H1 (cell line): ENCODE measurements around the gene GSG1L. TPM values are rescaled to one million over a fixed set of nuclear protein-coding genes. Genes with fewer than 3 reads are reported as not detected.

Experiments
- BRCA1 ChIP-seq: IDR thresholded peaks from 2 replicates; pipeline ENCODE4 v1.6.1; 2012; ENCODE audit warnings: low read depth, low read length, improper control_type of control experiment
- CBX5 ChIP-seq: fragments of 300-800, 300-1000 bp; sonication (generic); IDR thresholded peaks from 2 replicates; pipeline ENCODE4 v1.7.1; 2016; ENCODE audit warnings: antibody characterized with exemption, low read length, low read depth
- CHD1 ChIP-seq: IDR thresholded peaks from 2 replicates; pipeline ENCODE4 v1.6.1; 2012; ENCODE audit warnings: low read depth, low read length, improper control_type of control experiment
- GTF2F1 ChIP-seq: IDR thresholded peaks from 2 replicates; pipeline ENCODE4 v1.6.1; 2012; ENCODE audit warnings: low read depth, low read length, improper control_type of control experiment, borderline replicate concordance
- RAD21 ChIP-seq, 2 experiments: IDR thresholded peaks in 1 of 2; conservative IDR thresholded peaks in 1 of 2; 2 replicates each; pipeline ENCODE4 v1.6.1; 2011; ENCODE audit warnings: low read depth in 2 of 2, low read length in 2 of 2, improper control_type of control experiment in 1 of 2, inconsistent platforms in 1 of 2, mild to moderate bottlenecking in 1 of 2, moderate library complexity in 1 of 2
- TAF1 ChIP-seq: IDR thresholded peaks from 2 replicates; pipeline ENCODE4 v1.6.1; 2011; ENCODE audit warnings: mild to moderate bottlenecking, low read depth, low read length
- polyA plus RNA-seq, 7 experiments: library from polyadenylated mRNA; depleted of rRNA in 3 of 7; stranded (reverse) in 5 of 7; unstranded in 2 of 7; fragments of >200 nt in 5 of 7; fragments of 200-250 nt in 2 of 7; gene quantifications; 1 replicate in 5 of 7; 2 replicates in 1 of 7; 4 replicates in 1 of 7; pipeline versions ENCODE4 v1.2.1 to v1.2.3, GENCODE V29; 2011 to 2013; ENCODE audit warnings: missing spikeins in 2 of 7, mixed read lengths in 2 of 7
- total RNA-seq: library from RNA; stranded (reverse); fragmentation: NEBNext Ultra II Directional; extraction: Animal tissue kit (Norgen Biotek cat#: 25700); gene quantifications from 2 replicates; pipeline ENCODE4 v1.2.1, GENCODE V29; 2021

The GSG1L gene
- total and polyA plus RNA-seq, 2 of the 8 experiments (the other 6 are each of a cell fraction or from before 2014, with no cell fraction given): 0.71 to 1.1 TPM

DNA sequence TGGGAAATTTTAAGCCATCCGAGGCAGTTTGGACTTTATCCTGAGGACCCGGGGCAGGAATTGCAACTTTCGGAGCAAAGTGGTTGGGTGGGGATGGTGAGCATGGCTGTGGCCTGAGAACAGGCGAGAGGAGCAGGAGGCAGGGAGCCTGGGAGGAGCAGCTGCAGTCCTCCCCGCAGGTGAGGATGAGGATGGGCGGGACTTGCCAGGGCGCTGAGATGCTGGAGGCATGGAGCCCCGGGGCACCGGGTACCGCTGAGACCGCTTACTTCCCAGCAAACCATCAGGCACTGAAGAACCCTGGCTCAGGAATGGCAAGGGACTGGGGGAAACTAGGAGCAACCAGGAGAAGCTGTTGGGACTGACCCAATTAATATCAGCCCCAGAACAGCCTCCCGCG, 210.8 kb downstream of the GSG1L start (continued):
- TF ChIP-seq CHD1 (no peak), RAD21 (IDR thresholded peaks at IDR 0.05 in 1 of 2, conservative IDR thresholded peaks at IDR 0.05 in 1 of 2; ENCODE audit: low read depth in 2 of 2, low read length in 2 of 2) (no peak), BRCA1 (no peak), CBX5 (no peak), TAF1 (no peak), GTF2F1 (no peak)
